Measurements from ENCODE around the gene MYO1D. TPM values are rescaled to one million over a fixed set of nuclear protein-coding genes. Genes with fewer than 3 reads are reported as not detected.

The MYO1D gene
- total and polyA plus RNA-seq, 4 donors, result 22.0 to 75.8 (median 61.4) TPM

DNA sequence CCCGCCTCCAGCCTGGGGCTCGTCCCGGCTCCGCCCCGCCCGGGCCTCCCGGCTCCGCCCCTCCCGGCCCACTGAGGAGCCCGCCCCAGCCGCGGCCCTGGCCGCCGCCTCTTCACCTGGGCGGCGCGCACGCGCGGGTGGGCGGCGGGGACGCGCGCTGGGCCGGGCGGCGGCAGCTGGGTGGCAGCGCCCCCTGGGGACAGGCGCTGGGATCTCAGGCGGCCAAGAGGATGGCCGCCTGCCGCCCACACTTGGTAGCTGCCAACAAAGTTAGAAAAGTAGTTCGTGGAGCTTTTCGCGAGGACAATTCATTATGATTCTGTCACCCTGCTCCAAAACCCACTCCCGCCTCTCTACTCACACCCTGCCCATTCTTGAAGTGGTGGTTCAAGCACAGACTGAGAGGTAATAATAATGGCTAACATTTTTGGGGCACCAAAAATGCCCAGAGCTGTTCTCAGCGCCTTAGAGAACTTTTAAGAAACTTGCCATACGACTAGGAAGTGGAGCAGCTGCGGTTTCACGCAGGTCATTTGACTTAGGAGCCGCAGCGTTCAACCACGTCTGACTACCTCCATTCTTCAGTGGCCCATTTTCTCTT, 340 bp upstream of the MYO1D start:
- peak; percentile 91 to 95 (median 93) for DNase-seq
- no peaks in the 10 kb centered on the region for H3K36me3 ChIP-seq (ENCODE audit: control insufficient read depth in 4 of 4, insufficient read depth in 4 of 4, low read length in 4 of 4)
- peak overlapping the region; percentile 53 to 74 for H3K9ac ChIP-seq (ENCODE audit: insufficient read depth in 1 of 2, low read length in 2 of 2)
- ATAC-seq (ENCODE audit: insufficient read depth, low FRiP score), result peak; percentile 96
- peak overlapping the region; percentile 66 for H3K4me3 ChIP-seq
- peak overlapping the region; percentile 92 for H3K27ac ChIP-seq (ENCODE audit: low read depth in 1 of 2, low read length in 1 of 2)
- no peaks in the 10 kb centered on the region for H3K9me3 ChIP-seq (ENCODE audit: control insufficient read depth in 4 of 4, insufficient read depth in 3 of 4, low read length in 3 of 4)
- 0 to 1% methylated on average over 28 to 44 of the region's 44 CpGs for WGBS, 2 donors
- peaks cover 0 to 6% (median 5%) of the 10 kb centered on the region in 3 donors for H3K27me3 ChIP-seq (ENCODE audit: control insufficient read depth in 3 of 3, insufficient read depth in 3 of 3, low read length in 2 of 3)
- TF ChIP-seq CTCF (IDR thresholded peaks at IDR 0.05; ENCODE audit: control extremely low read depth, extremely low read depth), result peak; percentile 78
- H3K4me1 ChIP-seq (ENCODE audit: control insufficient read depth in 5 of 5, insufficient read depth in 5 of 5, low read length in 5 of 5), result peaks cover 0 to 29% (median 6%) of the 10 kb centered on the region in 5 donors

DNA sequence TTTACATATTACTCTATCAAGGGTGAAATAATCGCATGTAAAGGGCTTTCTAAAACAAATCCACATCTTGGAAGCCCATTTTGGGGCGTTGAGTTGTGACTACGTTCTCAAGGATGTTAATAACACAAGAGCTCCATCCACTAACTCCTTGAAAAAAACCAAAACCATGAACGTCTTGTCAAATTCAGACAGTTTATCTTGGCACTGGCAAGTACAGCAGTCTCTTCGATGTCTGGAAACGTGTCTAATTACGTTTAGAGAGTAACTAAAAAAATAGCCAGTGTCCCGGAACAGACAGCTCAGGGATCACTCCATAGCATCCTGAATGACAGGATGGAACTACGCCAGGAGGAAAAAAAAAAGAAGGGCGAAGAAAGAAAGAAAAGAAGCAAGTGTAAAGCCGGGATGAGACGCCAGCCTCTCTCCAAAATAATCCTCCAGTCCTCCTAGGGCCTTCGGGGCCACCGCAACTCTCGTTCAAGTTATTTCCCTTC, 954 bp downstream of the MYO1D start:
- Histone ChIP-seq H3K27me3 (ENCODE audit: control insufficient read depth in 3 of 3, insufficient read depth in 3 of 3, low read length in 2 of 3) (peaks cover 0 to 6% (median 5%) of the 10 kb centered on the region in 3 donors), H3K9ac (ENCODE audit: insufficient read depth in 1 of 2, low read length in 2 of 2) (peak overlapping the region; percentile 20 to 69), H3K27ac (ENCODE audit: low read depth in 1 of 2, low read length in 1 of 2) (peak overlapping the region in 1 of 2 donors; percentile 92), H3K4me3 (peak overlapping the region; percentile 66), H3K36me3 (ENCODE audit: control insufficient read depth in 4 of 4, insufficient read depth in 4 of 4, low read length in 4 of 4) (no peaks in the 10 kb centered on the region), H3K4me1 (ENCODE audit: control insufficient read depth in 5 of 5, insufficient read depth in 5 of 5, low read length in 5 of 5) (peaks cover 0 to 26% (median 6%) of the 10 kb centered on the region in 5 donors), H3K9me3 (ENCODE audit: control insufficient read depth in 4 of 4, insufficient read depth in 3 of 4, low read length in 3 of 4) (no peaks in the 10 kb centered on the region)
- ATAC-seq (ENCODE audit: insufficient read depth, low FRiP score), result no peak
- TF ChIP-seq CTCF (IDR thresholded peaks at IDR 0.05; ENCODE audit: control extremely low read depth, extremely low read depth), result no peak
- 5 to 10% methylated on average over 14 to 15 of the region's 15 CpGs for WGBS, 2 donors
- DNase-seq, result peak; percentile 13 to 73 (median 69)

- WGBS, 2 donors, result 63 to 82% methylated on average over 2 of the region's 2 CpGs
- Histone ChIP-seq H3K27me3 (ENCODE audit: control insufficient read depth in 3 of 3, insufficient read depth in 3 of 3, low read length in 2 of 3) (peaks cover 0 to 6% (median 5%) of the 10 kb centered on the region in 3 donors), H3K9ac (ENCODE audit: insufficient read depth in 1 of 2, low read length in 2 of 2) (peak overlapping the region in 1 of 2 donors; percentile 9), H3K9me3 (ENCODE audit: control insufficient read depth in 4 of 4, insufficient read depth in 3 of 4, low read length in 3 of 4) (no peaks in the 10 kb centered on the region), H3K4me1 (ENCODE audit: control insufficient read depth in 5 of 5, insufficient read depth in 5 of 5, low read length in 5 of 5) (peaks cover 4 to 25% (median 6%) of the 10 kb centered on the region in 5 donors), H3K4me3 (no peak overlapping the region), H3K36me3 (ENCODE audit: control insufficient read depth in 4 of 4, insufficient read depth in 4 of 4, low read length in 4 of 4) (no peaks in the 10 kb centered on the region), H3K27ac (ENCODE audit: low read depth in 1 of 2, low read length in 1 of 2) (no peak overlapping the region)
- DNase-seq (no peak), ATAC-seq (ENCODE audit: insufficient read depth, low FRiP score) (no peak)
- no peak for TF ChIP-seq CTCF (IDR thresholded peaks at IDR 0.05; ENCODE audit: control extremely low read depth, extremely low read depth)
Observed at GRCh38 chr17:32875230-32875917, 1.6 kb downstream of the MYO1D start.
